SU-DHL-6 (cell line): ENCODE measurements around the gene ADARB2.

Experiments used
- EZH2phosphoT487 ChIP-seq: fragments of 200-600 bp; sonication (generic), shearing (Covaris generic); conservative IDR thresholded peaks from 2 replicates; pipeline ENCODE4 v1.6.1; 2018; ENCODE audit warnings: mild to moderate bottlenecking, antibody characterized with exemption, low read length, moderate library complexity, mixed read lengths
- TF ChIP-seq, protein P1 (sequence below): fragments of 200-600 bp; sonication (generic); IDR thresholded peaks from one replicate; pipeline ENCODE4 v1.5.1; 2017; ENCODE audit warnings: antibody characterized with exemption, mild to moderate bottlenecking, low read length, moderate library complexity; ENCODE audit not compliant: insufficient read depth, poor library complexity, severe bottlenecking

DNA sequence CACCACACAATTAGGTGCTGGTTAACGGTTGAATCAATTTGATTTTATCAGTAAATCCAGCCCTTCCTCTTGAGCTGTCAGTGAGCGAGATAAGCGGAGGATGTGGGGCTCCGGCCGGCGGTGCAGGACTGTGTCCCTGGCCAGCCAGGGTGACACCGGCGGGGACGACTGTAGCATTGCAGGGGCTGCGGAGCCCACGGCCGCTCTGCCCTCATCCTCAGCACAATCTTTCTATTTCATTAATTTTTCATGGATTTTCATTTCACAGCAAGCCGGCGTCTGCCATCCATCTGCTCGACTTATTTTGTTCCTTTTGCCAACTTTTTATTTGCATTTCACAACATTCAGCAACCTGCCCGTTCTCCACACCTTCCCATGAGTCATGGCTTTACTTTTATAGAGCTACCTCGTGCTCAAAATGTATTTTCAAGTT is 4.7 kb downstream of the ADARB2 start:
- TF ChIP-seq, protein P1, sequence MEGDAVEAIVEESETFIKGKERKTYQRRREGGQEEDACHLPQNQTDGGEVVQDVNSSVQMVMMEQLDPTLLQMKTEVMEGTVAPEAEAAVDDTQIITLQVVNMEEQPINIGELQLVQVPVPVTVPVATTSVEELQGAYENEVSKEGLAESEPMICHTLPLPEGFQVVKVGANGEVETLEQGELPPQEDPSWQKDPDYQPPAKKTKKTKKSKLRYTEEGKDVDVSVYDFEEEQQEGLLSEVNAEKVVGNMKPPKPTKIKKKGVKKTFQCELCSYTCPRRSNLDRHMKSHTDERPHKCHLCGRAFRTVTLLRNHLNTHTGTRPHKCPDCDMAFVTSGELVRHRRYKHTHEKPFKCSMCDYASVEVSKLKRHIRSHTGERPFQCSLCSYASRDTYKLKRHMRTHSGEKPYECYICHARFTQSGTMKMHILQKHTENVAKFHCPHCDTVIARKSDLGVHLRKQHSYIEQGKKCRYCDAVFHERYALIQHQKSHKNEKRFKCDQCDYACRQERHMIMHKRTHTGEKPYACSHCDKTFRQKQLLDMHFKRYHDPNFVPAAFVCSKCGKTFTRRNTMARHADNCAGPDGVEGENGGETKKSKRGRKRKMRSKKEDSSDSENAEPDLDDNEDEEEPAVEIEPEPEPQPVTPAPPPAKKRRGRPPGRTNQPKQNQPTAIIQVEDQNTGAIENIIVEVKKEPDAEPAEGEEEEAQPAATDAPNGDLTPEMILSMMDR: no peak
- TF ChIP-seq EZH2phosphoT487: no peak
